SK-N-MC (cell line): Measurements from ENCODE around the gene PEX14.
"Not testable (repeated sequence)": the region's sequence is repeated elsewhere in the genome, so short reads cannot be mapped to it uniquely, and the experiment has no call there.

Experiments used
- DNase-seq: peaks from one replicate; pipeline ENCODE4 v3.0.0-alpha.2; 2011; ENCODE audit warnings: low read depth, low spot score
- H3K27ac ChIP-seq: fragments of 200-600 bp; sonication (generic); 2 replicates; pipeline ENCODE4 v1.5.1; 2016; ENCODE audit warnings: mixed run types
- H3K36me3 ChIP-seq: fragments of 200-600 bp; sonication (generic); 2 replicates; pipeline ENCODE4 v1.6.1; 2017; ENCODE audit warnings: antibody characterized with exemption, low read length, mixed read lengths; ENCODE audit not compliant: insufficient read depth
- H3K4me3 ChIP-seq: fragments of 200-600 bp; sonication (generic); 2 replicates; pipeline ENCODE4 v1.5.1; 2016
- H3K9ac ChIP-seq: fragments of 200-600 bp; sonication (generic); 2 replicates; pipeline ENCODE4 v1.8.0; 2017; ENCODE audit warnings: mixed run types, mixed read lengths; ENCODE audit not compliant: insufficient read length
- H3K9me3 ChIP-seq: fragments of 200-600 bp; sonication (generic); 2 replicates; pipeline ENCODE4 v1.6.1; 2017; ENCODE audit warnings: low read depth, mild to moderate bottlenecking, antibody characterized with exemption, low read length, moderate library complexity, mixed read lengths
- EZH2 ChIP-seq: fragments of 200-600 bp; sonication (generic); IDR thresholded peaks from one replicate; pipeline ENCODE4 v1.6.1; 2017; ENCODE audit warnings: antibody characterized with exemption
- FOXP2 ChIP-seq: optimal IDR thresholded peaks from 2 replicates; pipeline ENCODE3; 2011; ENCODE audit warnings: mild to moderate bottlenecking, moderate library complexity; ENCODE audit not compliant: insufficient read depth; ENCODE audit errors: extremely low read length, control extremely low read depth
- POLR2AphosphoS5 ChIP-seq: IDR thresholded peaks from 2 replicates; pipeline ENCODE4 v1.6.1; 2012; ENCODE audit warnings: mild to moderate bottlenecking, low read depth, low read length, borderline replicate concordance

The PEX14 gene

DNA sequence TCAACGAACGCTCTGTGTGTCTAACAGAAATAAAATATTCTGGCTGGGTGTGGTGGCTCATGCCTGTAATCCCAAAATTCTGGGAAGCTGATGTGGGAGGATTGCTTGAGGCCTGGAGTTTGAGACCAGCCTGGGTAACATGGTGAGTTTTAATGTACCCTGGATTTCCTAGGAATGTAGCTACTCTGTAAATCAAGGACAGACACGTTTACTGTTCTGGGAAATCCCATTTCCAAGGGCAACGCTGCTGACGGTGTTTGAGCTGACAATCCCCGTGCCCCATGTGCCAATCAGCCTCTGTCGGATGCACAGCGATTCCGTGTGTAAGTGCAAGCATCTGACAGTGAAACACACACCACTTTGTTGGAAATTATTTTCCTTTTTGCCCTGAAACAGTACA lies 16.9 kb upstream of the PEX14 start:
- no peak overlapping the region for H3K27ac ChIP-seq
- DNase-seq = no peak
- H3K36me3 ChIP-seq = peaks cover 23% of the 10 kb centered on the region
- H3K4me3 ChIP-seq = no peak overlapping the region
- no peak for TF ChIP-seq EZH2
- TF ChIP-seq POLR2AphosphoS5 = 0 out of 2 replicates have a peak, but pooled peaks have one; percentile 10
- TF ChIP-seq FOXP2 = no peak
- no peak overlapping the region for H3K9ac ChIP-seq
- H3K9me3 ChIP-seq = no peaks in the 10 kb centered on the region

DNA sequence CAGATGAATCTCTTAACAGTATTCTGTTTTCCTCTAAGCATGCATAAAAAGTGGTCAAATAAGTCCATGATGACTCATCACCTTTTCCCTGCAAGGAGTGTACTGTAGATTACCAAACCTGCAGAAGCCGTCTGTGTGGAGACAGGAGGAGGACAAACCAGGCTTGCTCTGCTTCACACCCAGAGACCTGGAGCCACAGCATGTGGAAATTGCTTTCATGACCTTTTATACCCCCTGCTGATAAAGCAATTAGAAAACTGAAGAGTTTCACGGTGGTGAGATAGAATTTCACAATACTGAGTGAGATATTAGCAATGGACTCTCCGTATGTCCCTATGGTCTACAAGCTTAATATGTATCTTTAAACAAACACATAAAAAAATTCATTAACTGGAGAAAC lies 15.6 kb upstream of the PEX14 start:
- TF ChIP-seq POLR2AphosphoS5 = no peak
- no peak for TF ChIP-seq FOXP2
- no peak for TF ChIP-seq EZH2
- DNase-seq = no peak
- H3K27ac ChIP-seq = peak overlapping the region; percentile 56; the same call in 1 of the 2 replicates

DNA sequence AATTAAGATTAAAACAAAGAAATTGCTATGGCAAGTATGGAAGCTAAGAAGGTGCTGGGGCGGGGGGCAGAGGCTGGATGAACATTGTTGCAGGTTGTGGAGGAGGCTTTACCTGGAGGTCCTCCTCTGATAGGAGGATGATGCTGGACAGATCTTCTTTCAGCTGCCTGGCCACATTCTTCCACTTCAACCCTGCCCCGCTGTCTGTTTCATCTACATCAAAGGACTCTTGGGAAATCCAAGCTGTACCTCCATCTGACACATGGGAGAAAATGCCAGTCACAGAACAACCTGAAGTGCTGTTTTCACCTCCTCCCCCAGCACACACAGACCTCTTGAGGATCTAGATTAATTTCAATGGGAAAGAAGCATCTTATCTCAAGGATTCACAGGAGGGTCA lies 7.7 kb upstream of the PEX14 start:
- no peak for DNase-seq
- Histone ChIP-seq H3K36me3 (peaks cover 60% of the 10 kb centered on the region), H3K9ac (no peak overlapping the region), H3K27ac (no peak overlapping the region), H3K4me3 (no peak overlapping the region), H3K9me3 (no peaks in the 10 kb centered on the region)
- TF ChIP-seq FOXP2 (no peak), POLR2AphosphoS5 (no peak)

More for the DNA sequence above, 15.6 kb upstream of the PEX14 start:
- H3K9me3 ChIP-seq = no peaks in the 10 kb centered on the region
- H3K4me3 ChIP-seq = no peak overlapping the region
- peaks cover 29% of the 10 kb centered on the region for H3K36me3 ChIP-seq
- H3K9ac ChIP-seq = no peak overlapping the region

DNA sequence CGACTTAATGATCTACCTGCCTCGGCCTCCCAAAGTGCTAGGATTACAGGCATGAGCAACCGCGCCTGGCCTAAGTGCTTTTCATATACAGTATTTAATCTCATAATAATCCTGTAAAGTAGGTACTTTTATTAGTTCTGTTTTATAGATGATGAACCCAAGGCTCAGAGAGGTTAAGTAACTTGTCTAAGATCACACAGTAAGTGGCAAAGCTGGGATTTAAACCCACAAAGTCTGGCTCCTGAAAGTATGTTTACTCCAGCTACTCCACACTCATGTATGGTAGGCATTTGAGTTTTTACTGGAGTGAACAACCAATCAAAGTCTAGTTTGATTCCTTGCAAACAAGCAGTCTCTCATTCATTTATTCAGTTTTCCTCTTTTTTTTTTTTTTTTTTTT lies 4.7 kb upstream of the PEX14 start:
- no peak for TF ChIP-seq FOXP2
- no peak for TF ChIP-seq POLR2AphosphoS5
- no peak for TF ChIP-seq EZH2

DNA sequence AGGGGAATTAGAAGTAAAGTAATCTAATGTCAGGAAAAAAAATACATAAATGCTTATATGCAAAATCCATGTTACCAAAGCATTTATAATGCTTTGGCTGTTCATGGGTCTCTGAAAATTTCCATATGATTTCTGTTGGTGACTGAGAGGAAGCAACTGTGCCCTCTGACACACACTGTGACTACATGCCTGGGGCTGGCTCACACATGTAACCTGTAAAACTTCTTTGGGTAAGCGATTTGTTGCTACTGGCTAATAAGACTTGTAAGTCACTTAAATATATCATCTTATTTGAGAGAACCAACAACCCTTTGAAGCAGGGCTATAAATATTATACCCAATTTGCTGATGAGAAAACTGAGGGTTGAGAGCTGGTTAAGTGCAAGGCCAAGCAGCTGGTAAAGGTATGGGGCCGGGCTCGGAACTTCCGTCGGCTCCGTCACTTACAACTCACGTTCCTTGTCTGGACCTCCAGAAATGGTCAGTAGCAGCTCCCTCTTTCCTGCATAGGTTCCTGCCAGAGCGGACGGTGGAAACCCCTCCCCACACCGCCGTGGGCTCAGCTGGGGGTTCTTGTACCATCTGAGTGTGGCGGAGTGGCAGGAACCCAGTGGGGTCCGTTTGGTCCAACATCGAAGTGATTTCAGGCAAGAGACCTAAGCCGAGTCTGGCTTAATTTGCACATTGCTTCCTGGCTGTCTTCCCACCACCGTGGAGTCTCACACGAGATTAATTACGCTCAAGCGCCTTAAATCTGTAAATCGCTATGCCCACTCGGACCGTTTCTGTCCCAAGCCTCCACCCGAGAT lies 3.1 kb upstream of the PEX14 start:
- H3K27ac ChIP-seq = peak overlapping the region; percentile 22; the same call in 1 of the 2 replicates

More for the DNA sequence above, 4.7 kb upstream of the PEX14 start:
- DNase-seq = no peak
- no peak overlapping the region for H3K9ac ChIP-seq
- H3K9me3 ChIP-seq = no peaks in the 10 kb centered on the region
- no peak overlapping the region for H3K4me3 ChIP-seq
- peaks cover 41% of the 10 kb centered on the region for H3K36me3 ChIP-seq
- H3K27ac ChIP-seq = no peak overlapping the region

DNA sequence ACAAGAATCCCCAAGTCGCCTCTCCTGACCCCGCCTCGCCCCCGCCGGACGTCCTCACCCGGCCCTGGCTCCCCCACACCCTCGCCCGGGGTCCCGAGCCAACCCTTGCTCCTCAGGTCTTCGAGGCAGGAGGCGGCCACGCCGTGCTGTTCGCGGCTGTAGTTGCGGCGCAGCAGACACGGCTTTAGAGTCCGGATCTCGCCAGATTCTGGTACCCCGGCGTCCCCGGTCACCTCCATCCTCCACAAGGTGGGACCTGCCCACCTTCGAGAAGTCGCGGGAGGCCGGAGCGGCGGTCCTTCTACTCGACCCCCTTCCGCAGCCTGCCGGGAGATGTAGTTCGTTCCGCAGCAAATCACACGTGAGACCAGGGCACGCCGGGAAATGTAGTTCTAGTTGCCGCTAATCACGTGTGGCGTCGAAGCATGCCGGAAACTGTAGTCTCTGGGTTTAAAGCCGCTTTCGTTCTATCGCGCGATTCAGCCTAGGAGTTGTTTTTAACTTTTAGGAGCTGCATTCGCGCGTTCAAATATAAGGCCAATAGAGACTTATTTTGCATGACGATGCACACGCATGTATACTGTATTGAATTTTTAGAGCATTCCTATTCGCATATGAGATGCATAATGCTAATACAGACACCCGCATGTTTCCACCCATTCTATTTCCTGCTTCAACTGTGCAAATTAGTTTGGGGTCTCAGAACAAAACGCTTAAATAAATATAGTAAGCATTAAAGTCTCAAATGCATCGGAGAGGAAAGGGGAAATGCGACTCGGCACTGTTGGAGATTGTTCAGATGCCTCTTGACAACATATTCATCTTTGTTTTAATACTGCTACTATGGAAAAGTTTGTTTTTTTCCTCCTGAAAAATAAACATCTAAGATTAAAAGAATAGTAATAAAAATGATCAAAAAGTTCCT lies 2.3 kb upstream of the PEX14 start, which contains the start of gene DFFA:
DFFA (minus strand) TSS at position 310 of the 925 bp plus-strand sequence; CDS start at position 239, 71 bp downstream.
- H3K27ac ChIP-seq = peak within 1 kb of the TSS; percentile 94

More for the DNA sequence above, 3.1 kb upstream of the PEX14 start:
- Histone ChIP-seq H3K9ac (peak overlapping the region; percentile 89), H3K36me3 (peaks cover 31% of the 10 kb centered on the region), H3K4me3 (peak overlapping the region; percentile 96), H3K9me3 (no peaks in the 10 kb centered on the region)
- DNase-seq = no peak
- no peak for TF ChIP-seq POLR2AphosphoS5
- TF ChIP-seq EZH2 = no peak
- no peak for TF ChIP-seq FOXP2

DNA sequence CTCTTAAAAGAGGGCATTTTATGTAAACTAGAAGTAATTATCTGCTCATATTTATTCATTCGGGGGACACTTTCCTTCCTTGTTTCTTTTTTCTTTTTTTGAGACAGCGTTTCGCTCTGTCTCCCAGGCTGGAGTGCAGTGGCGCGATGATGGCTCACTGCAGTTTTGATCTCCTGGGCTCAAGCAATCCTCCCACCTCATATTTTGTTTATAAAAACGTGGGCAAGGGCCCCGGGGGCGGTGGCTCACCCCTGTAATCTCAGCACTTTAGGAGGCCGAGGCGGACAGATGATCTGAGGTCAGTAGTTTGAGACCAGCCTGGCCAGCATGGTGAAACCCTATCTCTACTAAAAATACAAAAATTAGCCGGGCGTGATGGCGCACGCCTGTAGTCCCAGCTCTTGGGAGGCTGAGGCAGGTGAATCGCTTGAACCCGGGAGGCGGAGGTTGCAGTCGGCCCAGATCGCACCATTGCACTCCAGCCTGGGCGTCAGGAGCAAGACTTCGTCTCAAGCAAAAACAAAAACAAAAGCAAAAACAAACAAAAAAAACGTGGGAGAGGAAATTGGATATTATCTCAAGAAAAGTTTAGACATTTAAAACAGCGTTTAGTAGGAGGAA lies 1.5 kb upstream of the PEX14 start:
- no peak for DNase-seq
- H3K27ac ChIP-seq = peak overlapping the region; percentile 94
- no peaks in the 10 kb centered on the region for H3K9me3 ChIP-seq
- TF ChIP-seq EZH2 (no peak), FOXP2 (no peak), POLR2AphosphoS5 (no peak)
- peak overlapping the region; percentile 86 for H3K9ac ChIP-seq
- H3K4me3 ChIP-seq = peak overlapping the region; percentile 96
- peaks cover 21% of the 10 kb centered on the region for H3K36me3 ChIP-seq

More for the DNA sequence above, 2.3 kb upstream of the PEX14 start, which contains the start of gene DFFA:
- Histone ChIP-seq H3K9me3 (no peaks in the 10 kb centered on the region), H3K9ac (peak within 1 kb of the TSS; percentile 89), H3K4me3 (peak within 1 kb of the TSS; percentile 96), H3K36me3 (peaks cover 28% of the 10 kb centered on the region)
- peak; percentile 91 for DNase-seq
- TF ChIP-seq FOXP2 (no peak), POLR2AphosphoS5 (peak; percentile 90)

DNA sequence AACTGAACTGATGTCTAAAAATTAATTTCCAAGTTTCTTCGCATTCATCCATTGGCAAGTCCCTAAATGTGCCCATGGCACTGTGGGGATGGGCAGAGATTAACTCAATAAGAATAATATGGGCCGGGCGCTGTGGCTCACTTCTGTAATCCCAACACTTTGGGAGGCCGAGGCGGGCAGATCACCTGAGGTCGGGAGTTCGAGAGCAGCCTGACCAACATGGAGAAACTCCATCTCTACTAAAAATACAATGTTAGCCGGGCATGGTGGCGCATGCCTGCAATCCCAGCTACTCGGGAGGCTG lies 489 bp upstream of the PEX14 start:
- H3K27ac ChIP-seq, H3K9ac ChIP-seq, DNase-seq, H3K9me3 ChIP-seq: not testable (repeated sequence)
- peaks cover 11% of the 10 kb centered on the region for H3K36me3 ChIP-seq
- H3K4me3 ChIP-seq = peak overlapping the region; percentile 85

DNA sequence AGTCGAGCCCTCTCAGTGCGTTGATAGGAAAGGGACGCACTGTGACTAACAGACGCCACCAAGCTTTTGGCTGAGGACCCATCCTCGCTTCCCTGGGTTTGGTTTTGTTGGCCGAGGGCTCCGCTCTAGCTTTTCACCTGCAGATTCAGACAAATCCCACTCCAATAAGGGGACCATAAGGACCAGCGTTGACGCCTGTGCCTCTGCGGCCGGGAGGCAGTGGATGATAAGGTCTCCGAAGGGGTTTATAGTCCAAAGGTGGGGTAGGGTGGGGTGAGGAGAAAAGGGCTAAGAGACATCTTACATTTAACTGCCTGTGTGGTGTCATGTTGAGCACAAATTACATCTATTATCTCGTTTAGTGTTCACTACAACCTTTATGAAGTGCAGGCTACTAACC lies 760 bp downstream of the PEX14 start:
- no peak overlapping the region for H3K27ac ChIP-seq
- no peaks in the 10 kb centered on the region for H3K9me3 ChIP-seq
- DNase-seq = no peak
- no peak for TF ChIP-seq EZH2
- TF ChIP-seq FOXP2 = no peak
- TF ChIP-seq POLR2AphosphoS5 = no peak
- H3K36me3 ChIP-seq = peaks cover 6% of the 10 kb centered on the region; the same call in 1 of the 2 replicates
- peak overlapping the region; percentile 78 for H3K9ac ChIP-seq
- H3K4me3 ChIP-seq = peak overlapping the region; percentile 85
